Measurements from ENCODE around the gene OR51S1. TPM values are rescaled to one million over a fixed set of nuclear protein-coding genes. Genes with fewer than 3 reads are reported as not detected.
A peak's percentile ranks its signal among the peaks of the same experiment; 100 is the strongest.

The OR51S1 gene
- total RNA-seq, 1 donor from 2014 or later = not detected

DNA sequence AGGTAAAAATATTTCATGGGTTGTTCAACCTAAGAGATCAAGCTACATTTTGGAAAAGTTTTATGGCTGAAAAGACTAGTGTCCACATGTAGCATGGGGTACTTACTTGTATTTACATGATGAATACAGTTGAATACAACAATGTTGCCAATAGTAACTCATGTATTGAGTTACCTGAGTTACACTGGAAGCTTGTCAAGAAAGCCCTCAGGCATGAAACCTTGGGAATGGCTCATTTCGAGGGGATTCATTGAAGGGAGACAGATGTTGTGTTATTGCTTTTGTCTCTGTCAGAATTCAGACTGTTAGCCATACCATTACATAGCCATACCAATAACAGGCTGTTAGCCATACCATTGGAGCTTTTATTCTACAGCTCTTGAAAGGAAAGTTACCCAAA, 18.7 kb downstream of the OR51S1 start:
- TF ChIP-seq, protein P1, sequence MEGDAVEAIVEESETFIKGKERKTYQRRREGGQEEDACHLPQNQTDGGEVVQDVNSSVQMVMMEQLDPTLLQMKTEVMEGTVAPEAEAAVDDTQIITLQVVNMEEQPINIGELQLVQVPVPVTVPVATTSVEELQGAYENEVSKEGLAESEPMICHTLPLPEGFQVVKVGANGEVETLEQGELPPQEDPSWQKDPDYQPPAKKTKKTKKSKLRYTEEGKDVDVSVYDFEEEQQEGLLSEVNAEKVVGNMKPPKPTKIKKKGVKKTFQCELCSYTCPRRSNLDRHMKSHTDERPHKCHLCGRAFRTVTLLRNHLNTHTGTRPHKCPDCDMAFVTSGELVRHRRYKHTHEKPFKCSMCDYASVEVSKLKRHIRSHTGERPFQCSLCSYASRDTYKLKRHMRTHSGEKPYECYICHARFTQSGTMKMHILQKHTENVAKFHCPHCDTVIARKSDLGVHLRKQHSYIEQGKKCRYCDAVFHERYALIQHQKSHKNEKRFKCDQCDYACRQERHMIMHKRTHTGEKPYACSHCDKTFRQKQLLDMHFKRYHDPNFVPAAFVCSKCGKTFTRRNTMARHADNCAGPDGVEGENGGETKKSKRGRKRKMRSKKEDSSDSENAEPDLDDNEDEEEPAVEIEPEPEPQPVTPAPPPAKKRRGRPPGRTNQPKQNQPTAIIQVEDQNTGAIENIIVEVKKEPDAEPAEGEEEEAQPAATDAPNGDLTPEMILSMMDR (conservative IDR thresholded peaks at IDR 0.05) = no peak
- no peaks in the 10 kb centered on the region for H3K4me1 Mint-ChIP-seq
- H3K27ac Mint-ChIP-seq (ENCODE audit: unreplicated experiment) = no peak overlapping the region
- DNase-seq (ENCODE audit: low read depth, low spot score) = no peak
- no peaks in the 10 kb centered on the region for H3K27me3 Mint-ChIP-seq (ENCODE audit: low read depth)
- no peaks in the 10 kb centered on the region for H3K36me3 Mint-ChIP-seq (ENCODE audit: low read depth)
- H3K9me3 Mint-ChIP-seq = peaks cover 3% of the 10 kb centered on the region
- H3K4me3 Mint-ChIP-seq = no peak overlapping the region

DNA sequence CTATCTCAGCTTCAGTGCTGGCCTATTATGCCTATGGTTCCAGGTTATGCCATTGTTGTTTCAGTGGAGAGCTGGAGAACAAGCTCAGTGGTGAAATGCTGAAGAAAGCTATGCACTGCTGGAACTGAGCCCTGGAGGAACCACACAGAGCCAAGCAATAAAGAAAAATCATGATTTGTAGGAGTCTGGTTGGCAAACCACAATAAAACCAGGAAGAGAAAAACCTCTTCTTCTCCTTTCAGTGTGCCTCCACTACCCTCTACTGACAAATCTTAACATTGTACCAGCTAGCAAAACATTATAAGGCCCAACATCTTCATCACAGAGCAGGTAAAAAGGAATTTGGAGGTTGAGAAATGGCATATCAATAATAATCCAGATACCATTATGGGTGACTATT, 22.6 kb downstream of the OR51S1 start:
- H3K27me3 Mint-ChIP-seq (ENCODE audit: low read depth) = no peaks in the 10 kb centered on the region
- no peak overlapping the region for H3K27ac Mint-ChIP-seq (ENCODE audit: unreplicated experiment)
- no peaks in the 10 kb centered on the region for H3K36me3 Mint-ChIP-seq (ENCODE audit: low read depth)
- H3K9me3 Mint-ChIP-seq = peaks cover 21% of the 10 kb centered on the region
- TF ChIP-seq, protein P1 (conservative IDR thresholded peaks at IDR 0.05) = peak; percentile 45
- H3K4me3 Mint-ChIP-seq = no peak overlapping the region
- peaks cover 16% of the 10 kb centered on the region for H3K4me1 Mint-ChIP-seq
- no peak for DNase-seq (ENCODE audit: low read depth, low spot score)

DNA sequence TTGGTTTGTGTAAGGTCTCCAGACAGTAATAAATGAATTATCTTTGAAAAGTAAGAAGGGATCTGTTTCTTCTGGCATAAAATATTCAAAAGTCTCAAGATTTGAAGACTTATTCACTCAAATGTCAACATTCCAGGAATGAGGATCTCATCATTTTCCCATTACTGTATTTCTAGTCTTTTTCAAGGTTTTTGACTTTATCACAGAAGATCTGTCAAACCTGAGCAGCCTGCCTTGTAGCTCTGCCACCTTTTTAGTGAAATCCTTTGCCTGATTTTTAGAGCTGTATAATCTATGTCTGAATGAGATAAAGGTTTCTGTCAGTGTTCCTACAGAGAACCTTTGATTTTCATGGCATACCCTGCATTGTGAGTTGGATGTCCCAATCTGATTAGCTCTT, 23.9 kb downstream of the OR51S1 start:
- TF ChIP-seq, protein P1 (conservative IDR thresholded peaks at IDR 0.05) = no peak
- H3K9me3 Mint-ChIP-seq = peaks cover 22% of the 10 kb centered on the region
- H3K27me3 Mint-ChIP-seq (ENCODE audit: low read depth) = no peaks in the 10 kb centered on the region
- no peak overlapping the region for H3K4me3 Mint-ChIP-seq
- H3K4me1 Mint-ChIP-seq = peaks cover 16% of the 10 kb centered on the region
- H3K27ac Mint-ChIP-seq (ENCODE audit: unreplicated experiment) = no peak overlapping the region
- no peaks in the 10 kb centered on the region for H3K36me3 Mint-ChIP-seq (ENCODE audit: low read depth)
- DNase-seq (ENCODE audit: low read depth, low spot score) = no peak

DNA sequence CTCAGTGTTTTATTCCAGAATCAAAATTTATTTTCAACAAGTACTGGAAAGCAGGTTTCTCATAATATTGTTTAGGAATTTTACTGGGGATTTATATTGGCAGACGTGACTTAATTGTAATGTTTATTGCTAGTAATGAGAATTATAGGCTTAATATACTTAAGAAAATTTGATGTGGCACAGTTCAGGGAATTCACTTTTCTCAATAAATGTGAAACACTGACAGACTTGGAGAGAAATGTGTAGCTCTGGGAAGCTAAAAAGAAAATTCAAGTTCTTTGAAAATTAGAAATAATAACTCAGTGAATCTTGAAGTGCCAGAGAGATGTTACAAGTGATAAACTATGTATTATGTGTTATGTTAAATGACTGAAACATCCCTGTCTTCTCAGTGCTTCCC, 28.0 kb downstream of the OR51S1 start, which contains the start of gene OR51F2:
TSS of gene OR51F2 (plus strand) at position 301 of the 400 bp plus-strand sequence. CDS start 101 bp downstream, outside the sequence.
- no peaks in the 10 kb centered on the region for H3K36me3 Mint-ChIP-seq (ENCODE audit: low read depth)
- H3K4me3 Mint-ChIP-seq = no peak within 1 kb of the TSS
- peaks cover under 1% of the 10 kb centered on the region for H3K27me3 Mint-ChIP-seq (ENCODE audit: low read depth)
- H3K27ac Mint-ChIP-seq (ENCODE audit: unreplicated experiment) = peak within 1 kb of the TSS; percentile 61
- H3K9me3 Mint-ChIP-seq = peaks cover 26% of the 10 kb centered on the region
- TF ChIP-seq, protein P1 (conservative IDR thresholded peaks at IDR 0.05) = no peak
- H3K4me1 Mint-ChIP-seq = peaks cover 16% of the 10 kb centered on the region
- DNase-seq (ENCODE audit: low read depth, low spot score) = no peak

DNA sequence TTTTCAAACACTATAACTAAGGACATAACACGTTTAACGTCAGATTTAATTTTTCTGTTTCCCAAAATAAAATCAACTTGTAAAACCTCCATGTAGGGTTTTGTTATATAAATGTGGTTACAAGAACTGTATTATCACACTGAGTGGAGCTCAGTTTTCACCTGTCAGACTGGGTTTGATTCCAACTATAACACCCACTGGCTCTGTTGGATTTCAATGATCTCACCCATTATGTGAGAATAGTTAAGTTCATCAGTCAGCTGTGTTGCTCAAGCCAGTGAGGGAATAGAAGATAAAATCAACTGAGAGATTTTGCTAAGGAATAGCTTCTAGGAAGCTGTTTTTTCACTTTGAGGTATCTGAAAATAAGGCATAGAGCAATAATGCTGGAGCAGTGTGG, 39.8 kb downstream of the OR51S1 start:
- H3K9me3 Mint-ChIP-seq = no peaks in the 10 kb centered on the region
- H3K4me1 Mint-ChIP-seq = no peaks in the 10 kb centered on the region
- H3K27ac Mint-ChIP-seq (ENCODE audit: unreplicated experiment) = no peak overlapping the region
- H3K36me3 Mint-ChIP-seq (ENCODE audit: low read depth) = no peaks in the 10 kb centered on the region
- TF ChIP-seq, protein P1 (conservative IDR thresholded peaks at IDR 0.05) = no peak
- H3K27me3 Mint-ChIP-seq (ENCODE audit: low read depth) = no peaks in the 10 kb centered on the region
- no peak for DNase-seq (ENCODE audit: low read depth, low spot score)
- no peak overlapping the region for H3K4me3 Mint-ChIP-seq

DNA sequence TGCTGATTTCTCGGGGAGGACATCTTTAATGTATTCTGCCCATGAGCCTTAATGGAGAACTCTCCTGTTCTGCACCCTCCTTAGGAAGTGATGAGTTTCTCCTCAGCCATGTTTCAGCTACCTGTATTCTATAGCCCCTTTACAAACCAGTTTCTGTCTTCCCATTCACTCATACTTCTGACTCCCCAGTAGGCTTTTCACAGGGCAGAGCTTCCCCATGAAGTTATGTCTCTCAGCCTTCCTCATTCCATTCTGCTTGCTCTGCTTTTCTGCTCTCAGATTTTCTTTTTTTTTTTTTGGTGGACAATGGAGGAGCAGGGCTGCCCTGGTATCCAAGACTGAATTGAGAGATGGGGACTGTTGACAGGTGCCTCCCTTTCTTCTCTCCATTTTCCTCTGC, 40.5 kb downstream of the OR51S1 start:
- no peaks in the 10 kb centered on the region for H3K27me3 Mint-ChIP-seq (ENCODE audit: low read depth)
- no peaks in the 10 kb centered on the region for H3K9me3 Mint-ChIP-seq
- TF ChIP-seq, protein P1 (conservative IDR thresholded peaks at IDR 0.05) = no peak
- DNase-seq (ENCODE audit: low read depth, low spot score) = no peak
- H3K27ac Mint-ChIP-seq (ENCODE audit: unreplicated experiment) = no peak overlapping the region
- H3K36me3 Mint-ChIP-seq (ENCODE audit: low read depth) = no peaks in the 10 kb centered on the region
- no peaks in the 10 kb centered on the region for H3K4me1 Mint-ChIP-seq
- no peak overlapping the region for H3K4me3 Mint-ChIP-seq

Measured in neural crest cell (in vitro differentiated cells).